SK-N-SH (cell line): ENCODE measurements around the gene PARP1. TPM values are rescaled to one million over a fixed set of nuclear protein-coding genes. Genes with fewer than 3 reads are reported as not detected.

ENCODE experiments used
- CTCF ChIA-PET: fragments of 300-600, 350-600 bp; formaldehyde crosslinking; extraction: SDS; loops from one replicate; lab custom pipeline; 2021; lab: Yijun Ruan, JAX
- POLR2A ChIA-PET: fragments of 350-600 bp; sonication (Branson Sonifier 250); formaldehyde crosslinking; extraction: SDS; loops from one replicate; lab custom pipeline; 2020; ENCODE audit warnings: antibody characterized with exemption, inconsistent platforms; lab: Yijun Ruan, JAX
- DNase-seq: peaks from one replicate; pipeline ENCODE4 v3.0.0; 2012
- H2AFZ ChIP-seq: fragments of 200-600 bp; sonication (generic); 2 replicates; pipeline ENCODE4 v1.8.1; 2016; ENCODE audit warnings: antibody characterized with exemption, mild to moderate bottlenecking, low read depth
- H3F3A ChIP-seq: fragments of 200-600 bp; sonication (generic); replicated peaks from 2 replicates; pipeline ENCODE3; 2016; ENCODE audit warnings: antibody characterized with exemption, mild to moderate bottlenecking; ENCODE audit not compliant: insufficient read depth
- H3K27ac ChIP-seq, 2 experiments: fragments of 200-500 bp in 1 of 2; fragments of 200-600 bp in 1 of 2; sonication (Bioruptor generic) in 1 of 2; sonication (generic), shearing (Covaris generic) in 1 of 2; 2 replicates each; pipeline versions ENCODE4 v1.5.1 to v1.6.1; 2014 to 2016; ENCODE audit warnings: low read depth in 2 of 2, inconsistent platforms in 1 of 2, low read length in 1 of 2, mild to moderate bottlenecking in 1 of 2, mixed read lengths in 1 of 2
- H3K27me3 ChIP-seq: fragments of 200-600 bp; sonication (generic), shearing (Covaris generic); 2 replicates; pipeline ENCODE4 v1.6.1; 2016; ENCODE audit warnings: mixed run types; ENCODE audit not compliant: insufficient read depth
- H3K36me3 ChIP-seq, 2 experiments: fragments of 200-500 bp in 1 of 2; fragments of 200-600 bp in 1 of 2; sonication (Bioruptor generic) in 1 of 2; sonication (generic) in 1 of 2; replicated peaks in 1 of 2; 2 replicates each; pipeline versions ENCODE3 to v1.5.1; 2014 to 2016; ENCODE audit warnings: low read length in 1 of 2, mild to moderate bottlenecking in 1 of 2; ENCODE audit not compliant: insufficient read depth in 2 of 2, control insufficient read depth in 1 of 2
- H3K4me1 ChIP-seq, 2 experiments: fragments of 200-500 bp in 1 of 2; fragments of 200-600 bp in 1 of 2; sonication (Bioruptor generic) in 1 of 2; sonication (generic), shearing (Covaris generic) in 1 of 2; 2 replicates each; pipeline versions ENCODE4 v1.5.1 to v1.6.1; 2014 to 2016; ENCODE audit warnings: low read depth in 1 of 2, low read length in 1 of 2, mixed run types in 1 of 2; ENCODE audit not compliant: insufficient read depth in 2 of 2, control insufficient read depth in 1 of 2
- H3K4me2 ChIP-seq: fragments of 200-600 bp; sonication (generic), shearing (Covaris generic); 2 replicates; pipeline ENCODE4 v1.6.1; 2017; ENCODE audit warnings: mixed run types
- H3K4me3 ChIP-seq, 2 experiments: fragments of 200-500 bp in 1 of 2; fragments of 200-600 bp in 1 of 2; sonication (Bioruptor generic) in 1 of 2; sonication (generic), shearing (Covaris generic) in 1 of 2; 2 replicates each; pipeline versions ENCODE4 v1.5.1 to v1.8.1; 2014 to 2016; ENCODE audit warnings: low read depth in 2 of 2, inconsistent platforms in 1 of 2, low read length in 1 of 2, mild to moderate bottlenecking in 1 of 2, mixed read lengths in 1 of 2, moderate library complexity in 1 of 2
- H3K79me2 ChIP-seq: fragments of 200-600 bp; sonication (generic); 2 replicates; pipeline ENCODE4 v1.8.1; 2017; ENCODE audit warnings: mild to moderate bottlenecking; ENCODE audit not compliant: insufficient read depth
- H3K9ac ChIP-seq: fragments of 200-600 bp; sonication (generic); 2 replicates; pipeline ENCODE4 v1.6.1; 2017; ENCODE audit warnings: mixed run types
- H3K9me2 ChIP-seq: fragments of 200-600 bp; sonication (generic); 2 replicates; pipeline ENCODE4 v1.6.1; 2017; ENCODE audit warnings: mixed run types
- H3K9me3 ChIP-seq: fragments of 200-600 bp; sonication (generic); 2 replicates; pipeline ENCODE4 v1.6.1; 2017; ENCODE audit warnings: mixed run types, mild to moderate bottlenecking, moderate library complexity
- H4K20me1 ChIP-seq: fragments of 200-600 bp; sonication (generic); 2 replicates; pipeline ENCODE4 v1.6.1; 2017; ENCODE audit warnings: mild to moderate bottlenecking, mixed run types; ENCODE audit not compliant: insufficient read depth
- ELF1 ChIP-seq: IDR thresholded peaks from 2 replicates; pipeline ENCODE4 v1.4.0; 2012
- EZH2phosphoT487 ChIP-seq: fragments of 200-600 bp; sonication (generic); IDR thresholded peaks from 2 replicates; pipeline ENCODE4 v1.6.1; 2017; ENCODE audit warnings: low read depth, mixed run types, mild to moderate bottlenecking, antibody characterized with exemption, moderate library complexity, borderline replicate concordance
- FOSL2 ChIP-seq: IDR thresholded peaks from 2 replicates; pipeline ENCODE4 v1.4.0; 2012; ENCODE audit warnings: low read depth, mild to moderate bottlenecking, moderate library complexity, borderline replicate concordance
- GATA2 ChIP-seq: sonication (generic); formaldehyde crosslinking; IDR thresholded peaks from 2 replicates; pipeline ENCODE4 v1.5.0; 2020; ENCODE audit warnings: mild to moderate bottlenecking, missing genetic modification reagents
- MEF2A ChIP-seq: IDR thresholded peaks from 2 replicates; pipeline ENCODE4 v1.4.0; 2012; ENCODE audit warnings: low read depth, borderline replicate concordance
- MXI1 ChIP-seq: IDR thresholded peaks from 2 replicates; pipeline ENCODE4 v1.6.1; 2012; ENCODE audit warnings: mild to moderate bottlenecking, low read depth, low read length, improper control_type of control experiment
- NFIC ChIP-seq: IDR thresholded peaks from 2 replicates; pipeline ENCODE4 v1.4.0; 2012; ENCODE audit warnings: borderline replicate concordance
- NRF1 ChIP-seq: IDR thresholded peaks from 2 replicates; pipeline ENCODE4 v1.6.1; 2012; ENCODE audit warnings: low read depth, mild to moderate bottlenecking, low read length
- POLR2AphosphoS5 ChIP-seq: IDR thresholded peaks from 2 replicates; pipeline ENCODE4 v1.6.1; 2012; ENCODE audit warnings: low read depth, low read length
- RAD21 ChIP-seq: IDR thresholded peaks from 2 replicates; pipeline ENCODE4 v1.6.1; 2012; ENCODE audit warnings: mild to moderate bottlenecking, low read length
- RCOR1 ChIP-seq: fragments of 150-350 bp; IDR thresholded peaks from 2 replicates; pipeline ENCODE4 v1.6.1; 2017; ENCODE audit warnings: antibody characterized with exemption, low read length
- SIN3A ChIP-seq: IDR thresholded peaks from 2 replicates; pipeline ENCODE4 v1.6.1; 2012; ENCODE audit warnings: low read depth, mild to moderate bottlenecking, low read length, moderate library complexity, borderline replicate concordance
- TAF1 ChIP-seq: IDR thresholded peaks from 2 replicates; pipeline ENCODE4 v1.6.1; 2012; ENCODE audit warnings: low read depth, mild to moderate bottlenecking, low read length, moderate library complexity, borderline replicate concordance
- TEAD4 ChIP-seq: IDR thresholded peaks from 2 replicates; pipeline ENCODE4 v1.4.0; 2012; ENCODE audit warnings: mild to moderate bottlenecking, borderline replicate concordance; ENCODE audit not compliant: insufficient read depth
- USF2 ChIP-seq: fragments of 150-350 bp; IDR thresholded peaks from 2 replicates; pipeline ENCODE4 v1.6.1; 2017; ENCODE audit warnings: antibody characterized with exemption, low read length, low read depth, borderline replicate concordance
- YY1 ChIP-seq: IDR thresholded peaks from 2 replicates; pipeline ENCODE4 v1.4.0; 2012; ENCODE audit warnings: low read depth, mild to moderate bottlenecking
- ZBTB33 ChIP-seq: IDR thresholded peaks from 2 replicates; pipeline ENCODE4 v1.4.0; 2012; ENCODE audit warnings: low read depth, borderline replicate concordance
- WGBS: methylation state at CpG from one replicate; pipeline ENCODE4 v1.1.6; 2017; ENCODE audit warnings: low lambda C conversion rate; 5-methylcytosine and 5-hydroxymethylcytosine counted together
- polyA plus RNA-seq, 3 experiments: library from polyadenylated mRNA; depleted of rRNA; stranded (reverse); fragments of >200 nt; gene quantifications; 2 replicates each; pipeline ENCODE4 v1.2.3, GENCODE V29; 2012

The PARP1 gene
- polyA plus RNA-seq, 1 of the 3 experiments (the other 2 are of a cell fraction), result 239 TPM

- no peaks in the 10 kb centered on the region for H3K27me3 ChIP-seq
- no peak overlapping the region for H3K27ac ChIP-seq
- no peak overlapping the region for H3K4me3 ChIP-seq
- WGBS, result 92% methylated on average over 5 of the region's 6 CpGs
- POLR2A ChIA-PET, result no interaction called here
- no peaks in the 10 kb centered on the region for H3K9me2 ChIP-seq
- peaks cover 54 to 91% of the 10 kb centered on the region in 2 experiments for H3K36me3 ChIP-seq
- peaks cover 4 to 7% of the 10 kb centered on the region in 2 experiments; a peak in 3 of 4 replicates for H3K4me1 ChIP-seq
- peaks cover 7% of the 10 kb centered on the region; the same call in 1 of the 2 replicates for H3K79me2 ChIP-seq
- no peak for DNase-seq
- TF ChIP-seq TAF1 (no peak), POLR2AphosphoS5 (no peak), GATA2 (CRISPR knock-in tag) (no peak), TEAD4 (no peak), MEF2A (no peak), RCOR1 (no peak), YY1 (no peak), SIN3A (no peak)
- TF ChIP-seq, all 33 proteins: peak for 0
- CTCF ChIA-PET, result interaction anchor here (6.1 kb wide), 1 partner anchor 36 kb away, joined by 21 read pairs; the partner anchor contains the start of gene PARP1
- Histone ChIP-seq H4K20me1 (no peaks in the 10 kb centered on the region), H3F3A (no peaks in the 10 kb centered on the region), H3K9ac (no peak overlapping the region), H2AFZ (no peak overlapping the region), H3K4me2 (no peak overlapping the region), H3K9me3 (no peaks in the 10 kb centered on the region)
Observed at GRCh38 chr1:226371027-226371694, 36.7 kb downstream of the PARP1 start.

GRCh38 chr1:226370144-226370923, 37.6 kb downstream of the PARP1 start:
- H3K4me1 ChIP-seq, result peaks cover 4 to 15% of the 10 kb centered on the region in 2 experiments; a peak in 3 of 4 replicates
- no peak for TF ChIP-seq GATA2 (CRISPR knock-in tag)
- no peak for TF ChIP-seq POLR2AphosphoS5
- no peak for TF ChIP-seq ZBTB33
- TF ChIP-seq FOSL2, result no peak
- TF ChIP-seq YY1, result no peak
- TF ChIP-seq NFIC, result no peak
- no peak for TF ChIP-seq ELF1
- TF ChIP-seq RAD21, result no peak
- no peak for TF ChIP-seq NRF1
- TF ChIP-seq MXI1, result no peak
- no peak for TF ChIP-seq EZH2phosphoT487
- no peak for TF ChIP-seq USF2
- no peak for TF ChIP-seq MEF2A
- TF ChIP-seq, all 33 proteins: peak for 0
- Histone ChIP-seq H4K20me1 (no peaks in the 10 kb centered on the region), H2AFZ (no peak overlapping the region), H3K36me3 (peaks cover 53 to 88% of the 10 kb centered on the region in 2 experiments), H3F3A (no peaks in the 10 kb centered on the region), H3K9me2 (no peaks in the 10 kb centered on the region), H3K9ac (no peak overlapping the region), H3K4me2 (no peak overlapping the region), H3K9me3 (no peaks in the 10 kb centered on the region), H3K27ac (no peak overlapping the region), H3K27me3 (no peaks in the 10 kb centered on the region), H3K79me2 (peaks cover 7% of the 10 kb centered on the region; the same call in 1 of the 2 replicates), H3K4me3 (no peak overlapping the region)
- WGBS, result 88% methylated on average over 7 of the region's 13 CpGs
- ChIA-PET POLR2A (no interaction called here), CTCF (interaction anchor here (6.1 kb wide), 1 partner anchor 37 kb away, joined by 21 read pairs; the partner anchor contains the start of gene PARP1)
- DNase-seq, result no peak
